Hippocampal formation (tissue), 2 donors: ENCODE measurements around the gene ZBTB32.
"Not testable (repeated sequence)": the region's sequence is repeated elsewhere in the genome, so short reads cannot be mapped to it uniquely, and the experiment has no call there.

Experiments
- DNase-seq, 2 donors: peaks; one replicate each; lab custom pipeline; 2025; lab: John Stamatoyannopoulos, UW

ZBTB32 gene

DNA sequence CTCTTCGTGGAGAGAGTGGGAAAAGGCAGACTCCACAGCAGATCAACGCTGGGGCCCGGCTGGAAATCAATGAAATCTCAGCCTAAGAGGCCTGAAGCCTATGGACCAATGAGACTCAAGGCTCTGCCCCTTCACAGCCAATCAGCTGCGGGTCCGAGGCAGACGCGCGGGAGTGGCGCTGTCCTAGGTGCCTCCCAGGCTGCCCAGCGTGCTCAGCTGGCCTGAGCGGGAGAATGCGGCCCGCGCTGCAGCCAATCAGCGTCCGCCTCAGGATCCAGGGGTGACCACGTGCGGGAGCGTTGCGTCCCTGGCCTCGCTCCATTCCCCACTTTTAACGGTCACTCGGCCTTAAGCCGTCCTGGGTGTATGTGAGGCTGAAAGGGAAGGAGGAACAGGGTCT lies at the start of gene ZBTB32:
ZBTB32 (plus strand) TSS at position 341 of the 400 bp plus-strand sequence. CDS start 10,069 bp downstream, outside the sequence.
- DNase-seq = no peak

DNA sequence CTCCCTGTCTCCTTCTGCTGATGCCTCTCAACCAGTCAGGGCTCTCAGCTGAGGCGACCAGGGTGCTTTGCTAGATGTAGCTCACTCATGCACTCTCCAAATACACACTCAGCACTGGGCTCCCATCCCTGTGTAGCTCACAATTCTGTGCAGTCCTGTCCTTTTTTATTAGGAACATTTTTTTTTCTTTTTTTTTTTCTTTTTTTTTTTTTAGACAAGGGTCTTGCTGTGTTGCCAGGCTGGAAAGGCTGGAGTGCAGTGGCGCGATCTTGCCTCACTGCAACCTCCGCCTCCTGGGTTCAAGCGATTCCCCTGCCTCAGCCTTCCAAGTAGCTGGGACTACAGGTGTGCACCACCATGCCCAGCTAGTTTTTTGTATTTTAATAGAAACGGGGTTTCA lies 49.5 kb upstream of the ZBTB32 start:
- not testable (repeated sequence) for DNase-seq

DNA sequence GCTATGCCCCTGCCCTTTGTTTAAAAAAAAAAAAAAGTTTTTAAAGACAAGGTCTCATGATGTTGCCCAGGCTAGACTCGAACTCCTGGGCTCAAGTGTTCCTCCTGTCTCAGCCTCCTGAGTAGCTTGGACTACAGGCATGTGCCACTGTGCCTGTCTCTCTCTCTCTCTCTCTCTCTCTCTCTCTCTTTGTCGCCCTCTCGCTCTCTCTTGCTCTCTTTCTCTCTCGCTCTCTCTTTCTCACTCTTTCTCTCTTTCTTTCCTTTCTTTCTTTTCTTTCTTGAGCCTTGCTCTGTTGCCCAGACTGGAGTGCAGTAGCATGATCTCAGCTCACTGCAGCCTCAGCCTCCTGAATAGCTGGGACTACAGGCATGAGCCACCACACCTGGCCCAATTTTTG lies 48.8 kb upstream of the ZBTB32 start:
- no peak for DNase-seq

DNA sequence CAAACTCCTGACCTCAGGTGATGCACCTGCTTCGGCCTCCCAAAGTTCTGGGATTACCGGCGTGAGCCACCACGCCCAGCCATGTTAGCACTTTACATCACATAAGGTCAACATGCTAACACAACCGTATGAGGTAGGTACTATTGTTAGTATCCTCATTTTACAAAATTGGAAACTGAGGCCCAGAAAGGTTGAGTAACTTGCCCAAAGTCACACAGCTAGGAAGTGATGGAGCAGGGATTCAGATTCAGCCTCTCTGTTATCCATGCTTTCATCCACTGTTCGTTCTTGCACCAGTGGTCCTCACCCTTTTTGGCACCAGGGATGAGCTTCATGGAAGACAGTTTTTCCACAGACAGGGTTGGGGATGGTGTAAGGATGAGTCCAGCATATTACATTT lies 47.7 kb upstream of the ZBTB32 start:
- DNase-seq = no peak

DNA sequence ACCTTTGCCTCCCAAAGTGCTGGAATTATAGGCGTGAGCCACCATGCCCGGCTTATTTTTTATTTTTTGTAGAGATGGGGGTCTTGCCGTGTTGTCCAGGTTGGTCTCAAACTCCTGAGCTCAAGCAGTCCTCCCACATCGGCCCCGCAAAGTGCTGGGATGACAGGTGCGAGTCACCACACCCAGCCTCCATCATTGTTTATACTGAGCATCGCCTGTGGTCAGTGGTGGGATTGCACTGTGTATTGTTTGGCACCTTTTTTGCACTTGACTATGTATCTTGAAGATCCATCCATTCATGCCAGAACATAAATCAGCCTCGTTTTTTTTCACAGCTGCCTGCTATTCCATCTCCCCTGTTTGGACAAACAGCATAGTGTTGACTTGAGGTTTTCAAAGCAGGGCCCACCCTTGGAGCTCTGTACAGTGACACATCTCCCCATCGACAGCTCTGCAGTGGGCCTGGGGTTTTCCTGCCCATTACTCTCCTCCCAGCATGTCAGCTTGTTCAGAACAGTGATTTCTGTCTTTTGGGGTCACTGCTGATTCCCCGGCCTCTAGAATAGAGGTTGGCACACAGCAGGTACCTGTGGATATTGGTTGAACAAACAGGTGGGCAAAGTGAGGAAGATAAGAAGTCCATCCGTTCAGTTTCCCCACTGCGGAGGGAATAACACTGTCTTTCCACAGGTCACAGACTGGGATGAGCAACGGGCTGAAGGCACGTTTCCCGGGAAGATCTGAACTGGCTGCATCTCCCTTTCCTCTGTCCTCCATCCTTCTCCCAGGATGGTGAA lies 46.3 kb upstream of the ZBTB32 start:
- no peak for DNase-seq

DNA sequence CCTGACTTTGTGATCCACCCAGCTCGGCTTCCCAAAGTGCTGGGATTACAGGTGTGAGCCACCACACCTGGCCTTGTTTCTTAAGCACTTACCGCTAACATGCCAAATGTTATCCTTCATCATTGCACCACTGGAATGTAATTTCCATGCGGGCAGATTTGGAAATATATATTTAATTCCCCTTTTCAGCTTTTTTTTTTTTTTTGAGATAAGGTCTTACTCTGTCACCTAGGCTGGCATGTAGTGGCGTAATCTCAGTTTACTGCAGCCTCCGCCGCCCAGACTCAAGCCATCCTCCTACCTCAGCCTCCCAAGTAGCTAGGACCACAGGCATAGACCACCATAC lies 42.4 kb upstream of the ZBTB32 start:
- no peak for DNase-seq

DNA sequence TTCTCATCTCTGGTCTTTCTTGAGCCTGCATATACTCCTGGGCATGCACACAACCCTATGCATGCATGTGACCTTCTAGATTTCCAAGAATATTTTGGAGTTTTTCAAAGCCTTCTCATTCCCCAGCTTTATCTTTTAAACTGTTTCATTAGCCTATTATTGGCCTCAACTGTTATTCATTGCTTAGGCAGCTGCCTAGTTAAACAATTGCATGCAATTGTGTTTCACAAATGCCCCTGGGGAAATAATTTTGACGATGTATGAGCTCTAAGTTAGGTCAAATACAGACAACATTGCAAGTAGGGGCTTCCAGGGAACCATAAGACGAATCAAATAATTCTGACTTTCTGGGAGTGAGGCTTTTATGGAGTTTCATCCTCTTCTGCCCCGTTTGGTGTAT lies 40.4 kb upstream of the ZBTB32 start:
- no peak for DNase-seq

- DNase-seq = no peak
Observed at GRCh38 chr19:35665157-35665556, 39.2 kb upstream of the ZBTB32 start.

GRCh38 chr19:35665604-35666003 lies 38.8 kb upstream of the ZBTB32 start:
- no peak for DNase-seq

GRCh38 chr19:35666251-35666913 lies 38.0 kb upstream of the ZBTB32 start, which contains the start of gene UPK1A:
Gene UPK1A (plus strand): TSS chr19:35666517. CDS start chr19:35666813, 296 bp downstream.
- no peak for DNase-seq

GRCh38 chr19:35669566-35669965 lies 34.8 kb upstream of the ZBTB32 start:
- no peak for DNase-seq

DNA sequence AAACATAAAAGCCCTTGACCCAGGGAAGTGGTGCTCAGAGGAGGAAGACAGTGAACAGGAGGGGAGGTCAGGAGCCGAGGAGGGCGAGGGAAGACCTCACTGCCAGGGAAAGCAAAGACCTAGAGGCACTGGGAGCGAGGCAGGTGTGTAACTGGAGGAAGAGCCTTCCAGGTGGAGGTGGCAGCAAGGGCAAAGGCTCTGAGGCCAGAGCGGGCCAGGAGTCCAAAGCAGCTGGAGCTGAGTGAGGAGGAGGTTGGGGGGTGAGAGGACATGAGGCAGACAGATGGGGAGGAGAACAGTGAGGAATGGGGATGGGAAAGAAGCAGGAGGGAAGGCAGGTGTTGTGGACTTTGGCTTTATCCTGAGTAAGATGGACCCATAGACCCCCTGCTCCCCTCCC lies 34.4 kb upstream of the ZBTB32 start:
- no peak for DNase-seq

GRCh38 chr19:35670686-35671085 lies 33.7 kb upstream of the ZBTB32 start:
- no peak for DNase-seq

GRCh38 chr19:35671818-35672217 lies 32.5 kb upstream of the ZBTB32 start:
- DNase-seq = no peak

- no peak for DNase-seq
Observed at GRCh38 chr19:35673121-35673804, 31.1 kb upstream of the ZBTB32 start.

GRCh38 chr19:35675589-35676140 lies 28.7 kb upstream of the ZBTB32 start:
- DNase-seq = no peak

DNA sequence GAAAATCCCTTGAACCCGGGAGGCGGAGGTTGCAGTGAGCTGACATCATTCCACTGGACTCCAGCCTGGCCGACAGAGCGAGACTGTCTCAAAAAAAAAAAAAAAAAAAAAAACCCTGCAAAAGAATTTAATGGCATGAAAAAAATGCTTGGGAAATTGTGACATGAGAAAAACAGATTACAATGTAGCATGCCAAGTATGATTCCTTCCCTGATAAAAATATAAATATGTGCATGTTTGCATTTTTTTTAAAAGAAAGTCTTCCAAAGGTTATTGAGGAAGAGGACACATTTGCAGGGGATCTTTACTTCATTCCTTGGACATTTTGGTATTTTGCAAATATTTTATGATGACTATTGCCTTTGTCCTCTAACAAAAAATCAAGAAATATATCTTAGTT lies 14.5 kb upstream of the ZBTB32 start:
- DNase-seq = no peak

DNA sequence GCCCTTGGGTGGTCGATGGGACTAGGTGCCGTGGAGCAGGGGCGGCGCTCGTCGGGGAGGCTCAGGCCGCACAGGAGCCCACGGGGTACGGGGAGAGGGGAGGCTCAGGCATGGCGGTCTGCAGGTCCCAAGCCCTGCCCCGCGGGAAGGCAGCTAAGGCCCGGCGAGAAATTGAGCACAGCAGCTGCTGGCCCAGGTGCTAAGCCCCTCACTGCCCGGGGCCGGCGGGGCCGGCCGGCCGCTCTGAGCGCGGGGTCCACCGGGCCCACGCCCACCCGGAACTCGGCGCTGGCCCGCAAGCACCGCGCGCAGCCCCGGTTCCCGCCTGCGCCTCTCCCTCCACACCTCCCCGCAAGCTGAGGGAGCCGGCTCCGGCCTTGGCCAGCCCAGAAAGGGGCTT lies 13.3 kb upstream of the ZBTB32 start:
- not testable (repeated sequence) for DNase-seq

DNA sequence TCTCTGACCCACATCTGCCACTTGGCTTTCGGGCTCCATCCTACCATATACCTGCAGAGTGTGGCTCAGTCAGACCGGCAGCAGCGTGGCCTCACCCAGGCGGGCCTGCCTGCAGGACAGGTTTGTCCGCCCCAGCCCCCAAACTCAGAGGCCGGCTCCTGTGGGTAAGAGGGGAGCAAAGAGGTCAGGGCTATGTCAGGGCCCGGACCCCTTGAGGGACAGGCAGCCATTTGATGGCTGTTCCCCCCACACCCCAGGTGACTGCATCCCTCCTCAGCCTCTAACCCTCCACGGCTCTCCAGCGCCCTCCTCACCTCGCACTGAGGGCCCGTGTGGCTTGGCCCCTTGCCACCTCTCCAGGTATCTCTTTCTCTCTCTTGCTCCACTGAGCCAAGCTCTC lies 12.3 kb upstream of the ZBTB32 start:
- no peak for DNase-seq

DNA sequence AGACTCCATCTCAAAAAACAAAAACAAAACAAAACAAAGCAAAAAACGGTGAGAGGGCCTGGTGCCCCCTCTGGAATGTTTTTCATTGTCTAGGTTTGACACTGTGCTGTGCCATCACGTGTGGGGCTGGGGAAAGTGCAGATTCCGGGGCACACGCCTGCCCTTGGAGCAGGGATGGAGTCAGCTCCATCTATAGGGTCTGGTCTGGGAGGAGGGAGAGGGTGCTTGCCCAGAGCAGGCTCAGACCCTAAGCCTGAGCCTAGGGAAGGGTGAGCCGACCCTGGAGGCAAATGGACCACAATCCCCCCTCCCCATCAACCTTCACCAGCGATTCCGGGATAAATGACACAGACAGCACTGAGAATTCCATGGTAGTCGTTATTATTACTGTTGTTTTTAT lies 10.9 kb upstream of the ZBTB32 start:
- DNase-seq = no peak

DNA sequence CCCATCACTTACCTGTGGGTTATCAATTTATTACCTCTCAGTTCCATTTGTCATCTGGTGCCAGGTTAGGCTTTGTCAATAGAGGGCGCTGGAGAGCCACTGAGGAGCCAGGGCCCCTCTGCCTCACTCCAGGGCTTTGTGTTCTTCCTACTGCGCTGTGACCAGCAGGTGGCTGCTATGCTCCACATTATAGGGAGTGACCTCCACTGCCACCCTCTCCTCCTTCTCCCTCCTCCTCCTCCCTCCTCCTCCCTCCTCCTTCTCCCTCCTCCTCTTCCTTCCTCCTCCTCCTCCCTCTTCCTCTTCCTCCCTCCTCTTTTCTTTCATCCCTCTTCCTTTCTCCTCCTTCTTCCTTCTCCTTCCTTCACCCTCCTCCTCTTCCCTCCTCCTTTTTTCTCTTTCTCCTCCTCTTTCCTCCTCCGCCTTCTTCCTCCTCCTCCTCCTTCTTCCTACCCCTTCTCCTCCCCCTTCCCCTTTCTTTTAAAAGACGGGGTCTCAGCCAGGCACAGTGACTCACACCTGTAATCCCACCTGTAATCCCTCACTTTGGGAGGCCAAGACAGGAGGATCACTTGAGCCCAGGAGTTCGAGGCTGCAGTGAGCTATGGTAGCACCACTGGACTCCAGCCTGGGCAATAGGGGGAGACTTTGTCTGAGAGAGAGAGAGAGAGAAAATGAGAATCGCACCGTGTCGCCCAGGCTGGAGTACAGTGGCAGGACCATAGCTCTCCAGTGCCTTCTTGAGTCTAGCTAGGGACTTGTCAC lies 10.3 kb upstream of the ZBTB32 start:
- peak; percentile 78 to 84 for DNase-seq

DNA sequence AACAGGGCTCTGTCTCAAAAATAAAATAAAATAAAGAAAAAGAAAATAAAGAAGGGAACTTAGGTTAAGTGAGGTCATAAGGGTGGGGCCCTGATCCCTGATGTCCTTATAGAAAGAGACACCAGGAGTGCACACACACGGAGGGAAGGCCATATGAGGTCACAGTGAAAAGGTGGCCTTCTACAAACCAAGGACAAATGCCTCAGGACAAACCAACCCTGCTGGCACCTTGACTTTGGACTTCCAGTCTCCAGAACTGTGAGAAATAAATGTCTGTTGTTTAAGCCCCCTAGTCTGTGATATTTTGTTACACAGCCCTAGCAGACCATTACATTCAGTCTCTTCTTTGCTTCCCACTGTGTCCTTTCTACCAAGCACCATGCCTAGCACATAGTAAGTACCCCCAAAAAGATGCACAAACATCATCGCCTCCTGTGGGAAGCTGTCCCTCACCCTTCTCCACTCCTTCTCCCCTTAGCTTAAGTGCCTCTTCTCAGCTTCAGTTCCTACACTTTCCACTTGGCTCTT lies 8.4 kb upstream of the ZBTB32 start:
- DNase-seq = no peak
